Renal pelvis (tissue), 4 donors: Measurements from ENCODE around the gene THSD7B. TPM values are rescaled to one million over a fixed set of nuclear protein-coding genes. Genes with fewer than 3 reads are reported as not detected.
"Not testable (repeated sequence)": the region's sequence is repeated elsewhere in the genome, so short reads cannot be mapped to it uniquely, and the experiment has no call there.

Source experiments
- DNase-seq: peaks from one replicate; pipeline ENCODE4 v3.0.0-alpha.2; 2013
- polyA plus RNA-seq, 3 donors: library from polyadenylated mRNA; unstranded; fragments of 120-200 nt; gene quantifications; one replicate each; pipeline ENCODE4 v1.2.1, GENCODE V29; 2013; ENCODE audit not compliant: insufficient read length in 3 of 3

THSD7B gene
- polyA plus RNA-seq, 3 donors: 2.4 to 5.0 (median 4.3) TPM

- DNase-seq: no peak
Observed at GRCh38 chr2:136935119-136935518, 169.8 kb downstream of the THSD7B start.

GRCh38 chr2:136956050-136956449 is 190.7 kb downstream of the THSD7B start:
- no peak for DNase-seq

- DNase-seq: no peak
Observed at GRCh38 chr2:136957044-136957443, 191.7 kb downstream of the THSD7B start.

GRCh38 chr2:136962105-136962725 is 196.9 kb downstream of the THSD7B start:
- DNase-seq: no peak

- DNase-seq: no peak
Observed at GRCh38 chr2:136966485-136966884, 201.1 kb downstream of the THSD7B start.

GRCh38 chr2:136980303-136980702 is 215.0 kb downstream of the THSD7B start:
- no peak for DNase-seq

GRCh38 chr2:136981689-136982088 is 216.3 kb downstream of the THSD7B start:
- DNase-seq: not testable (repeated sequence)

- DNase-seq: no peak
Observed at GRCh38 chr2:136985044-136985443, 219.7 kb downstream of the THSD7B start.

GRCh38 chr2:136986605-136987221 is 221.4 kb downstream of the THSD7B start:
- DNase-seq: no peak

- DNase-seq: no peak
Observed at GRCh38 chr2:136990316-136990715, 225.0 kb downstream of the THSD7B start.

GRCh38 chr2:136994793-136995192 is 229.4 kb downstream of the THSD7B start:
- DNase-seq: no peak

- no peak for DNase-seq
Observed at GRCh38 chr2:136997557-136997956, 232.2 kb downstream of the THSD7B start.

GRCh38 chr2:137000811-137001210 is 235.5 kb downstream of the THSD7B start:
- DNase-seq: no peak

- DNase-seq: no peak
Observed at GRCh38 chr2:137002896-137003295, 237.6 kb downstream of the THSD7B start.

GRCh38 chr2:137005210-137005609 is 239.9 kb downstream of the THSD7B start:
- no peak for DNase-seq

- no peak for DNase-seq
Observed at GRCh38 chr2:137007938-137008337, 242.6 kb downstream of the THSD7B start.

- DNase-seq: no peak
Observed at GRCh38 chr2:137009953-137010352, 244.6 kb downstream of the THSD7B start.

- no peak for DNase-seq
Observed at GRCh38 chr2:137020452-137021196, 255.3 kb downstream of the THSD7B start.

GRCh38 chr2:137021763-137022162 is 256.4 kb downstream of the THSD7B start:
- DNase-seq: no peak

- DNase-seq: no peak
Observed at GRCh38 chr2:137023205-137023604, 257.9 kb downstream of the THSD7B start.

GRCh38 chr2:137031731-137032130 is 266.4 kb downstream of the THSD7B start:
- no peak for DNase-seq

GRCh38 chr2:137036619-137037018 is 271.3 kb downstream of the THSD7B start:
- no peak for DNase-seq

GRCh38 chr2:137039482-137040152 is 274.3 kb downstream of the THSD7B start:
- no peak for DNase-seq
